Cardiac muscle cell (in vitro differentiated cells and primary cell): Measurements from ENCODE around the gene HDLBP. TPM values are rescaled to one million over a fixed set of nuclear protein-coding genes. Genes with fewer than 3 reads are reported as not detected.

Experiments used
- DNase-seq, 2 donors: peaks; one replicate each; pipeline versions ENCODE4 v3.0.0 to v3.0.0-alpha.2; 2010 to 2017; ENCODE audit warnings: low read depth in 1 of 2, low spot score in 1 of 2
- H3K27ac ChIP-seq: fragments of 200-600 bp; sonication (generic); 2 replicates; pipeline ENCODE4 v1.5.1; 2016
- H3K27me3 ChIP-seq: fragments of 200-600 bp; sonication (generic); 2 replicates; pipeline ENCODE4 v1.6.0; 2016; ENCODE audit warnings: control low read depth
- H3K36me3 ChIP-seq: fragments of 200-600 bp; sonication (generic); 2 replicates; pipeline ENCODE4 v1.5.1; 2016; ENCODE audit warnings: control low read depth
- H3K4me1 ChIP-seq: fragments of 200-600 bp; sonication (generic); 2 replicates; pipeline ENCODE4 v1.8.1; 2017; ENCODE audit warnings: low read depth, mild to moderate bottlenecking, mixed run types
- H3K4me3 ChIP-seq: fragments of 200-600 bp; sonication (generic); 2 replicates; pipeline ENCODE4 v1.5.1; 2016; ENCODE audit warnings: mild to moderate bottlenecking
- H3K9me3 ChIP-seq: fragments of 200-600 bp; sonication (generic); 2 replicates; pipeline ENCODE4 v1.5.1; 2017; ENCODE audit warnings: low read depth, mild to moderate bottlenecking, control low read depth
- CTCF ChIP-seq: IDR thresholded peaks from 2 replicates; pipeline ENCODE4 v1.5.1; 2012; ENCODE audit warnings: low read depth, mild to moderate bottlenecking, low read length
- polyA plus RNA-seq: library from polyadenylated mRNA; unstranded; fragments of >200 nt; fragmentation: Nextera tagmentation; extraction: Ambion mirVana; gene quantifications from 2 replicates; pipeline ENCODE4 v1.2.1, GENCODE V29; 2016
- total RNA-seq: library from RNA; depleted of rRNA; stranded (reverse); fragments of >200 nt; gene quantifications from 2 replicates; pipeline ENCODE4 v1.2.3, GENCODE V29; 2016

HDLBP gene
- total and polyA plus RNA-seq, 2 experiments from 2014 or later = 261 to 313 TPM

DNA sequence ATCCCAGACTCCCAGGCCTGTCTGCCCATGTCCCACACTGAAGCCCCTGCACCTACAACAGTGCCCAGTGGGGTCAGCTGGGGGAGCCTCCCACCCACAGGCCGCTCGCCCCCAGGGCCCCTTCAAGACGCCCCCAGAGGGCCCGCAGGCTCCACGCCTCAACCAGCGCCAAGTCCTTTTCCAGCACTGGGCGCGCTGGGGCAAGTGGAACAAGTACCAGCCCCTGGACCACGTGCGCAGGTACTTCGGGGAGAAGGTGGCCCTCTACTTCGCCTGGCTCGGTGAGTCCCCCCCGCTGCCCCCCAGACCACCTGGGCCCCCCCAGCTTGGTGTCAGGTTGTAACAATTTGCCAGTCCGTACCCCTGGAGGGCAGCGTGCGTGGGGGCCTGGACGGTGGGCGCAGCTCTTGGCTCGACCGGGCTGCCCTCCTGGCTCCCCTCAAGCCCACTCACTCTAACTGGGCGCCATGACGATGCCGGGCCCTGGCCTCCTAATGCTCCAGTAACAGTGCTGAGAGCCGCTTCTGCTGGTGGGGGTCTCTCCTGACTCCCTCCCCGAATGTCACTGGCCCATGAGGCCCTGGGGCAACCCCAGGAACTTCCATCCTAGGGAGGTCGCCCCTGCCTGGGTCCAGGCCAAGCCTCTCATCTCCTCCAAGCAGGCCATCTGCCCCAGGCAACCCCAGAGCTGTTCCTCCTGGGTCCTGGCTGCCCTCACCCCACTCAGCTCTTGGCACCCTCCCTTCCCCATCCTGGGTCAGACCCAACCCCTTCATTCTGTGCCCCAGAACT, 112.1 kb downstream of the HDLBP start:
- TF ChIP-seq CTCF = no peak

GRCh38 chr2:241202681-241203080, 112.8 kb downstream of the HDLBP start:
- Histone ChIP-seq H3K9me3 (no peaks in the 10 kb centered on the region), H3K27me3 (no peaks in the 10 kb centered on the region), H3K36me3 (no peaks in the 10 kb centered on the region), H3K4me3 (no peak overlapping the region), H3K4me1 (no peaks in the 10 kb centered on the region), H3K27ac (no peak overlapping the region)
- no peak for DNase-seq
- TF ChIP-seq CTCF = no peak

More for the DNA sequence above, 112.1 kb downstream of the HDLBP start:
- H3K4me1 ChIP-seq = no peaks in the 10 kb centered on the region
- H3K9me3 ChIP-seq = no peaks in the 10 kb centered on the region
- H3K36me3 ChIP-seq = no peaks in the 10 kb centered on the region
- no peak for DNase-seq
- no peak overlapping the region for H3K27ac ChIP-seq
- no peaks in the 10 kb centered on the region for H3K27me3 ChIP-seq
- no peak overlapping the region for H3K4me3 ChIP-seq

DNA sequence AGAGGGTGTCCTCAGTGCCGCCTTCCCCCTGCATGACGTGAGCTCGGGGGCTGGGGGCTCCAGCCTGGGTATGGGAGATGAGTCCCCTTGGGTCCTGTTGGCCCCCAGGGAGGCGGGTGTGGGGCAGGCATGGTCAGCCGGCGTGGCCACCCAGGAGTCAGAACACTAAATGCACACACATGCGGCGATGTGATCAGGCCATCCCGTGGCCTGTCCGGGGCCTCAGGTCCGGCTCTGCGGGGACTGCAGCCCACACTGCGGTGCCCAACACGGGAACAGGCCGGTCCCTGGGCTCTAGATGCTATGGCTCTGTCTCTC, 113.2 kb downstream of the HDLBP start:
- no peaks in the 10 kb centered on the region for H3K4me1 ChIP-seq
- no peaks in the 10 kb centered on the region for H3K36me3 ChIP-seq
- TF ChIP-seq CTCF = no peak
- no peak for DNase-seq
- no peaks in the 10 kb centered on the region for H3K27me3 ChIP-seq
- no peak overlapping the region for H3K4me3 ChIP-seq
- no peaks in the 10 kb centered on the region for H3K9me3 ChIP-seq
- H3K27ac ChIP-seq = no peak overlapping the region

GRCh38 chr2:241201445-241202267, 113.8 kb downstream of the HDLBP start:
- Histone ChIP-seq H3K4me3 (no peak overlapping the region), H3K4me1 (no peaks in the 10 kb centered on the region), H3K27me3 (no peaks in the 10 kb centered on the region), H3K9me3 (no peaks in the 10 kb centered on the region), H3K27ac (no peak overlapping the region), H3K36me3 (no peaks in the 10 kb centered on the region)
- no peak for DNase-seq
- no peak for TF ChIP-seq CTCF

DNA sequence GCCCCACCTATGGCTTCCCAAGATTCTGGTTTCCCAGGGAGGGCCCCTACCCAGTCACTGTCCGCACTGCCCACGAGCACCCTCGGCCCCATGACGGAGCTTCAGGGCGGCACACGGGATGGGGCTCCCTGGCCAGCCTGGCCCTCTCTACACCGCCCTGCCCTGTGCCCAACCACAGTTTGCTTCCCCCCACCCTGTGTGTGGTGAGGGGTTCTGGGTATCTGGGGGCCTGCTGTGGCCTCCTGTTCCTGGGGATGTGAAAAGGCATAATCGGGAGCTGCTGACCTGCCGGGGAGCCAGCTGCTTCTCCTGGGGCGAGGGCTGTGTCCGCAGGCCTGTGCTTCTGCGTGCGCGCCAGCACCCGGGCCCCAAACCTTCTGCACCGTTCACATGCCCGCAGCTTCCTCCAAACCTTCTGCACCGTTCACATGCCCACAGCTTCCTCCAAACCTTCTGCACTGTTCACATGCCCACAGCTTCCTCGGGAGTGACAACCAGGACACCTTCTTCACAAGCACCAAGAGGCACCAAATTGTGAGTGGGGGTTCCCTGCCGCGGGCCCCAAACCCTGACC, 114.6 kb downstream of the HDLBP start:
- DNase-seq = no peak
- Histone ChIP-seq H3K4me3 (no peak overlapping the region), H3K36me3 (no peaks in the 10 kb centered on the region), H3K4me1 (no peaks in the 10 kb centered on the region), H3K27me3 (no peaks in the 10 kb centered on the region), H3K9me3 (no peaks in the 10 kb centered on the region), H3K27ac (no peak overlapping the region)
- no peak for TF ChIP-seq CTCF
